CD14-positive monocyte (primary cell): Measurements from ENCODE around the gene MYO5B. TPM values are rescaled to one million over a fixed set of nuclear protein-coding genes. Genes with fewer than 3 reads are reported as not detected.

Source experiments
- DNase-seq, 3 donors: peaks; one replicate each; pipeline ENCODE4 v3.0.0-alpha.2; 2011 to 2022
- H2AFZ ChIP-seq: 2 replicates; pipeline ENCODE4 v1.6.0; 2012; ENCODE audit warnings: mild to moderate bottlenecking, low read depth, low read length, inconsistent platforms; ENCODE audit not compliant: insufficient read depth, poor library complexity, severe bottlenecking
- H3K27ac ChIP-seq, 2 donors: 1 replicate in 1 of 2; 2 replicates in 1 of 2; pipeline ENCODE4 v1.5.1; 2012 to 2013; ENCODE audit warnings: low read length in 2 of 2, control low read depth in 1 of 2, inconsistent platforms in 1 of 2, low read depth in 1 of 2, mild to moderate bottlenecking in 1 of 2
- H3K27me3 ChIP-seq, 2 donors: one replicate each; pipeline versions ENCODE4 v1.6.0 to v1.6.1; 2011 to 2013; ENCODE audit warnings: low read length in 2 of 2; ENCODE audit not compliant: control insufficient read depth in 2 of 2, insufficient read depth in 2 of 2
- H3K36me3 ChIP-seq, 2 donors: replicated peaks in 1 of 2; 1 replicate in 1 of 2; 2 replicates in 1 of 2; pipeline versions ENCODE4 v1.5.1 to v1.6.1; 2012 to 2013; ENCODE audit warnings: low read length in 2 of 2, control low read depth in 1 of 2, inconsistent platforms in 1 of 2, mild to moderate bottlenecking in 1 of 2; ENCODE audit not compliant: insufficient read depth in 2 of 2, control insufficient read depth in 1 of 2
- H3K4me1 ChIP-seq, 2 donors: 1 replicate in 1 of 2; 2 replicates in 1 of 2; pipeline versions ENCODE4 v1.5.1 to v1.6.1; 2012 to 2013; ENCODE audit warnings: low read length in 2 of 2, control low read depth in 1 of 2, inconsistent platforms in 1 of 2, mild to moderate bottlenecking in 1 of 2, moderate library complexity in 1 of 2; ENCODE audit not compliant: insufficient read depth in 2 of 2, control insufficient read depth in 1 of 2
- H3K4me2 ChIP-seq: replicated peaks from 2 replicates; pipeline ENCODE3; 2012; ENCODE audit warnings: low read length, moderate library complexity, mild to moderate bottlenecking; ENCODE audit not compliant: poor library complexity, severe bottlenecking; ENCODE audit errors: extremely low read depth
- H3K4me3 ChIP-seq, 3 experiments: fragments of 200-600 bp in 1 of 3; sonication (generic) in 1 of 3; replicated peaks in 1 of 3; 1 replicate in 2 of 3; 2 replicates in 1 of 3; pipeline ENCODE4 v1.5.1; 2011 to 2013; ENCODE audit warnings: low read length in 3 of 3, mild to moderate bottlenecking in 3 of 3, control low read depth in 2 of 3, low read depth in 2 of 3, inconsistent platforms in 1 of 3, moderate library complexity in 1 of 3
- H3K79me2 ChIP-seq: 2 replicates; pipeline ENCODE4 v1.6.0; 2012; ENCODE audit warnings: mild to moderate bottlenecking, control low read depth, inconsistent platforms, low read length, moderate library complexity; ENCODE audit not compliant: insufficient read depth
- H3K9ac ChIP-seq: 2 replicates; pipeline ENCODE4 v1.6.0; 2017; ENCODE audit warnings: low read length, mild to moderate bottlenecking; ENCODE audit not compliant: insufficient read depth, poor library complexity, severe bottlenecking
- H3K9me3 ChIP-seq, 2 donors: replicated peaks in 1 of 2; 1 replicate in 1 of 2; 2 replicates in 1 of 2; pipeline versions ENCODE4 v1.5.1 to v1.6.1; 2012 to 2013; ENCODE audit warnings: low read length in 2 of 2, control low read depth in 1 of 2; ENCODE audit not compliant: control insufficient read depth in 1 of 2, insufficient read depth in 1 of 2
- H4K20me1 ChIP-seq: 2 replicates; pipeline ENCODE4 v1.6.0; 2012; ENCODE audit warnings: mild to moderate bottlenecking, low read length, control low read depth, moderate library complexity; ENCODE audit not compliant: insufficient read depth
- H3K27ac Mint-ChIP-seq, 7 donors: one replicate each; pipeline ENCODE4 v1.8.0; 2020; ENCODE audit warnings: mild to moderate bottlenecking in 7 of 7, mixed read lengths in 7 of 7, moderate library complexity in 6 of 7, inconsistent platforms in 2 of 7
- H3K27me3 Mint-ChIP-seq, 3 donors: one replicate each; pipeline ENCODE4 v1.8.0; 2021 to 2022; ENCODE audit warnings: low read depth in 3 of 3, mild to moderate bottlenecking in 3 of 3, mixed read lengths in 3 of 3, moderate library complexity in 3 of 3, inconsistent platforms in 1 of 3
- H3K36me3 Mint-ChIP-seq, 2 donors: one replicate each; pipeline ENCODE4 v1.8.0; 2020; ENCODE audit warnings: mixed read lengths in 2 of 2, inconsistent platforms in 1 of 2, mild to moderate bottlenecking in 1 of 2
- H3K4me1 Mint-ChIP-seq: one replicate; pipeline ENCODE4 v1.8.0; 2020; ENCODE audit warnings: mild to moderate bottlenecking, mixed read lengths
- H3K4me3 Mint-ChIP-seq, 2 donors: one replicate each; pipeline ENCODE4 v1.8.0; 2020; ENCODE audit warnings: mild to moderate bottlenecking in 2 of 2, mixed read lengths in 2 of 2, moderate library complexity in 1 of 2
- H3K9me3 Mint-ChIP-seq, 7 donors: one replicate each; pipeline ENCODE4 v1.8.0; 2020 to 2022; ENCODE audit warnings: mixed read lengths in 7 of 7, mild to moderate bottlenecking in 6 of 7, moderate library complexity in 6 of 7, inconsistent platforms in 2 of 7
- WGBS: methylation state at CpG from one replicate; pipeline ENCODE4 v1.1.5; 2013; ENCODE audit warnings: missing lambda C conversion rate; ENCODE audit not compliant: insufficient coverage; 5-methylcytosine and 5-hydroxymethylcytosine counted together
- intact Hi-C, 2 donors: fragments of 100-400 bp; cut with micrococcal nuclease; formaldehyde crosslinking; loops; one replicate each; pipeline versions ENCODE4 v1.15.0 to v1.15.1; 2023
- polyA plus RNA-seq, 3 donors: library from polyadenylated mRNA; depleted of rRNA in 1 of 3; unstranded in 2 of 3; stranded (reverse) in 1 of 3; fragments of 300-500 nt in 2 of 3; fragments of >200 nt in 1 of 3; fragmentation: Illumina TruSeq in 2 of 3; gene quantifications; 1 replicate in 2 of 3; 2 replicates in 1 of 3; pipeline ENCODE4 v1.2.3, GENCODE V29; 2012 to 2021
- TF ChIP-seq, protein P1 (sequence below): fragments of 200-600 bp; IDR thresholded peaks from one replicate; pipeline ENCODE4 v1.8.0; 2022; ENCODE audit warnings: antibody characterized with exemption, mild to moderate bottlenecking

The MYO5B gene
- polyA plus RNA-seq, 3 donors, result 0.04 TPM; not detected in 2

DNA sequence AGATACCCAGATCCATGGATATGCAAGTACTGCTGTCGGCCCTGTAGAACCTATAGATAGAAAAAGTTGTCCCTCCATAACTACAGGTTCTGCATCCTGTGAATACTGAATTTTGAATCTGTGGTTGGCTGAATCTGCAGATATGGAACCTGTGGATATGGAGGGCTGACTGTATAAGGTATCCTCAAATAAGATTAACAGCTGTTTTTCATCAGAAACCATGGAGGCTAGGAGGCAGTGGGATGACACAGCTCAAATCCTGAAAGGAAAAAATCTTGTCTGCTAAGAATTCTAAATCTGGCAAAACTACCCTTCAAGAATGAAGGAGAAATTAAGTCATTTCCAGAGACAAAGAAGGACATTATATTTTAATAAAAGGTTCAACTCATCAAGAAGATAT, 367.0 kb downstream of the MYO5B start:
- Mint-ChIP-seq H3K4me3 (no peak overlapping the region), H3K4me1 (no peaks in the 10 kb centered on the region), H3K9me3 (peaks cover 14 to 30% (median 25%) of the 10 kb centered on the region in 7 donors), H3K27ac (no peak overlapping the region), H3K36me3 (no peaks in the 10 kb centered on the region), H3K27me3 (peaks cover 4 to 9% (median 7%) of the 10 kb centered on the region in 3 donors)
- Histone ChIP-seq H4K20me1 (no peaks in the 10 kb centered on the region), H2AFZ (no peak overlapping the region), H3K9me3 (peaks cover 13 to 17% of the 10 kb centered on the region in 2 donors), H3K4me1 (no peaks in the 10 kb centered on the region), H3K4me2 (no peak overlapping the region), H3K27me3 (no peaks in the 10 kb centered on the region), H3K4me3 (no peak overlapping the region), H3K79me2 (no peaks in the 10 kb centered on the region), H3K36me3 (no peaks in the 10 kb centered on the region), H3K9ac (no peak overlapping the region), H3K27ac (no peak overlapping the region)
- WGBS, result no CpG with 5 or more reads among the region's 1 CpG
- TF ChIP-seq, protein P1, sequence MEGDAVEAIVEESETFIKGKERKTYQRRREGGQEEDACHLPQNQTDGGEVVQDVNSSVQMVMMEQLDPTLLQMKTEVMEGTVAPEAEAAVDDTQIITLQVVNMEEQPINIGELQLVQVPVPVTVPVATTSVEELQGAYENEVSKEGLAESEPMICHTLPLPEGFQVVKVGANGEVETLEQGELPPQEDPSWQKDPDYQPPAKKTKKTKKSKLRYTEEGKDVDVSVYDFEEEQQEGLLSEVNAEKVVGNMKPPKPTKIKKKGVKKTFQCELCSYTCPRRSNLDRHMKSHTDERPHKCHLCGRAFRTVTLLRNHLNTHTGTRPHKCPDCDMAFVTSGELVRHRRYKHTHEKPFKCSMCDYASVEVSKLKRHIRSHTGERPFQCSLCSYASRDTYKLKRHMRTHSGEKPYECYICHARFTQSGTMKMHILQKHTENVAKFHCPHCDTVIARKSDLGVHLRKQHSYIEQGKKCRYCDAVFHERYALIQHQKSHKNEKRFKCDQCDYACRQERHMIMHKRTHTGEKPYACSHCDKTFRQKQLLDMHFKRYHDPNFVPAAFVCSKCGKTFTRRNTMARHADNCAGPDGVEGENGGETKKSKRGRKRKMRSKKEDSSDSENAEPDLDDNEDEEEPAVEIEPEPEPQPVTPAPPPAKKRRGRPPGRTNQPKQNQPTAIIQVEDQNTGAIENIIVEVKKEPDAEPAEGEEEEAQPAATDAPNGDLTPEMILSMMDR, result no peak
- intact Hi-C loops, result no loop called here
- no peak for DNase-seq

DNA sequence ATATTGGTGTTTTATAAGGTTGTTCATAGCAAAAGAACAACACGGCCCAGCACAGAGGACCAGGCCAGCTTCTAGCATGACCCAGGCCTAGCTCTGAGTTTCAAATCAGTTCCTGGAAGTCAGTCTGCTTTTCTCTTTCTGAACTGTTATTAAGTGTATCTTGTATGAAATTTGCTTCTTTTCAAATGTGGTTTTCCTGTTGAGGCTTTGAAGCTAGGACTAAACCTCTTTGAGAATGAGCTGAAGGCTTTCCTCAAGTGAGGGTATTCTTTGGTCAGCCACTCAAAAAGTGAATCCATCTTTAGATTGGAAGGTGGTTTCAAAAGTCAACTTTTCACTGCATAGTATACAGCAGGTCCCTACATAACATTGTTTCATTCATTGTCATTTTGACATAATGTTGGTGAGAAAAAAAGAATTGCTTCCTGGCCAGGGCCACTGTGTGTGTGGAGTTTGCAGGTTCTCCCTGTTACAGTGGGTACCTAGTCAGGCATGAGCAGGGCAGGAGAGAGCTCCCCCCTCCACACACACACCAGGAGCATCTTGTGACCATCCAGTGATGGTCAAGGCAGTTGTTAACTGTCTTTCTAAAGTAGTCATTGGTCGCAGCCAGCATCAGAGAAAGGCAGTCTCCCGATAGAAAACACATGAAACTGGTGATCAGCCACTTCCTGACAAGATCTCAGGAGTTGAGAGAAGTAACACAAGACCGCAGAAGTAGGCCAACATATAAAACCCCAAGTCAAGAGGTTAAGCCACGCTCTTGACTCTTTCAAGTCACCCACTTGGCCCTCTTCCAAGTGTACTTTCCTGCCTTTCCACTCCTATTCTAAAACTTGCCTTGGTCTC, 374.9 kb downstream of the MYO5B start:
- H3K79me2 ChIP-seq, result no peaks in the 10 kb centered on the region
- no peak overlapping the region for H3K4me2 ChIP-seq
- H3K27me3 ChIP-seq, result no peaks in the 10 kb centered on the region
- intact Hi-C loops, result no loop called here
- TF ChIP-seq, protein P1, result no peak
- Mint-ChIP-seq H3K4me3 (no peak overlapping the region), H3K27me3 (peaks cover 0 to 3% (median 2%) of the 10 kb centered on the region in 3 donors), H3K4me1 (peaks cover 12% of the 10 kb centered on the region), H3K36me3 (peaks cover 0 to 3% of the 10 kb centered on the region in 2 donors), H3K27ac (peak overlapping the region in 3 of 7 donors; percentile 10 to 40 (median 11)), H3K9me3 (no peaks in the 10 kb centered on the region)
- H3K9ac ChIP-seq, result no peak overlapping the region
- no peaks in the 10 kb centered on the region for H3K9me3 ChIP-seq
- no peak overlapping the region for H2AFZ ChIP-seq
- H3K27ac ChIP-seq, result no peak overlapping the region
- H3K4me3 ChIP-seq, result no peak overlapping the region
- no peak for DNase-seq
- no peaks in the 10 kb centered on the region for H3K4me1 ChIP-seq
- H4K20me1 ChIP-seq, result no peaks in the 10 kb centered on the region
- no peaks in the 10 kb centered on the region for H3K36me3 ChIP-seq
- 32% methylated on average over 5 of the region's 5 CpGs for WGBS
